Duodenal mucosa (tissue), 2 donors: ENCODE results near the gene CASP14.

Experiments used
- H3K27ac ChIP-seq: one replicate; pipeline ENCODE4 v1.7.0; 2013; ENCODE audit warnings: low read depth, low read length
- H3K27me3 ChIP-seq, 2 donors: one replicate each; pipeline ENCODE4 v1.7.0; 2013; ENCODE audit warnings: low read length in 2 of 2, control low read depth in 1 of 2; ENCODE audit not compliant: insufficient read depth in 2 of 2, control insufficient read depth in 1 of 2
- H3K36me3 ChIP-seq, 2 donors: one replicate each; pipeline ENCODE4 v1.7.0; 2013; ENCODE audit warnings: low read length in 2 of 2, control low read depth in 1 of 2; ENCODE audit not compliant: insufficient read depth in 2 of 2, control insufficient read depth in 1 of 2
- H3K4me1 ChIP-seq, 2 donors: one replicate each; pipeline ENCODE4 v1.7.0; 2013; ENCODE audit warnings: low read length in 2 of 2, control low read depth in 1 of 2; ENCODE audit not compliant: insufficient read depth in 2 of 2, control insufficient read depth in 1 of 2
- H3K4me3 ChIP-seq, 2 donors: one replicate each; pipeline ENCODE4 v1.7.0; 2013; ENCODE audit warnings: low read length in 2 of 2, low read depth in 1 of 2
- H3K9ac ChIP-seq, 2 donors: one replicate each; pipeline ENCODE4 v1.7.0; 2013; ENCODE audit warnings: low read length in 2 of 2, low read depth in 1 of 2
- H3K9me3 ChIP-seq, 2 donors: one replicate each; pipeline ENCODE4 v1.7.0; 2013; ENCODE audit warnings: low read length in 2 of 2, control low read depth in 1 of 2; ENCODE audit not compliant: control insufficient read depth in 1 of 2

CASP14 gene

DNA sequence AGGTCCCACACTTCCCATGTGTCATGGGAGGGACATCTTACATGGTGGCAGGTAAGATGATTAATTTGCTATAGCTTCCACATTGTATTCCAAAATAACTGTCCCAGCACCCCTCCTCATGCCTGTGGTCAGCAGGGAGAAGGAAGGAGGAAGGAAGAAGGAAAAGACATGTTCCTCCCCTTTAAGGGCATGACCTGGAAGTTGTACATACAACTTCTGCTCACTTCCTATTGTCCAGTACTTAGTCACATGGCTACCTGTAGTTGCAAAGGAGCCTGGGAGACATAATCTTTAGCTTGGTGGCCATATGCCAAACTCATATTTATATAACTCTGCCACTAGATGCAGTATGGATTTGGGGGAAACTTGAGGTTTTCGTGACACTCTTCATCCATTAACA is 17.6 kb upstream of the CASP14 start:
- H3K27me3 ChIP-seq: peaks cover 0 to 2% of the 10 kb centered on the region in 2 donors
- H3K36me3 ChIP-seq: no peaks in the 10 kb centered on the region
- no peak overlapping the region for H3K27ac ChIP-seq
- no peak overlapping the region for H3K9ac ChIP-seq
- H3K4me1 ChIP-seq: no peaks in the 10 kb centered on the region
- H3K4me3 ChIP-seq: no peak overlapping the region
- H3K9me3 ChIP-seq: no peaks in the 10 kb centered on the region

DNA sequence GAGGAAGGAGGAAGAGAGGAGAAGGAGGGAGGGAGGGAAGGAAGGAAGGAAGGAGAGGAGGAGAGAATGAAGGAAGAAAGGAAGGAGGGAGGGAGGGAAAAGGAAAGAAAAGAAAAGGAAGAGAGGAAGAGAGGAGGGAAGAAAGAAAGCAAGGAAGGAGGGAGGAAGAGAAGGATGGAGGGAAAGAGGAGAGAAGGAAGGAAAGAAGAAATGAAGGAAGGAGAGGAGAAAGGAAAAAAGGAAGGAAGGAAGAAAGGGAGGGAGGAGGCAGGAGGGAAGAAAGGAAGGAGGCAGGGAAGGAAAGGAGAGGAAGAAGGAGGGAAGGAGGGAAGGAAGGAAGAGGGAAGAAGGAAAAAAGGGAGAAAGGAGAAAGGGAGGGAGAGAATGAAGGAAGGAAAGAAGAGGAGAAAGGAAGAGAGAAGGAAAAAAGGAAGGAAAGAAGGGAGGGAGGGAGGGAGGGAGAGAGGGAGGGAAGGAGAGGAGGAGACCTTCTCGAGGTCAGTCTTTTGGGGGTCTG is 13.4 kb upstream of the CASP14 start:
- Histone ChIP-seq H3K27ac (no peak overlapping the region), H3K4me1 (no peaks in the 10 kb centered on the region), H3K27me3 (peaks cover 2% of the 10 kb centered on the region in 2 donors), H3K9me3 (no peaks in the 10 kb centered on the region), H3K9ac (no peak overlapping the region), H3K36me3 (no peaks in the 10 kb centered on the region), H3K4me3 (no peak overlapping the region)

DNA sequence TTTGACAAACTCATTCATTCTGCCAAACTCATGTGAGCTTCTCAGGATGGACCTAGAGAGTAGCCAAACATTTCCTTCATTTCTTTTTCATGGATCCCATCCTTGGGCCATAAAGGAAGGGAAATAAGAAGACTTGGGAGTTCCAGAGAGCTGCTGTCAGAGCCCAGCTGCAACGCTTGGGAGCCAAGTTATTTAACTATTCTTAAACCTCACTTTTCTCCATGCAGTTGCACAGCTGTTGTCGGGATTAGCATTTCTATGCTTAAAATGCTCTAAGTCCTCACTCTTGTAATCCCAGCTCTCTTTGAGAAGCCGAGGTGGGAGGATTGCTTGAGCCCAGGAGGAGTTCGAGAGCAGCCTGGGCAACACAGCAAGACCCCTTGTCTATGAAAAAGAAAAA is 11.7 kb upstream of the CASP14 start:
- Histone ChIP-seq H3K9ac (no peak overlapping the region), H3K4me1 (no peaks in the 10 kb centered on the region), H3K9me3 (no peaks in the 10 kb centered on the region), H3K27me3 (peaks cover 2 to 6% of the 10 kb centered on the region in 2 donors), H3K36me3 (no peaks in the 10 kb centered on the region), H3K27ac (no peak overlapping the region), H3K4me3 (no peak overlapping the region)

DNA sequence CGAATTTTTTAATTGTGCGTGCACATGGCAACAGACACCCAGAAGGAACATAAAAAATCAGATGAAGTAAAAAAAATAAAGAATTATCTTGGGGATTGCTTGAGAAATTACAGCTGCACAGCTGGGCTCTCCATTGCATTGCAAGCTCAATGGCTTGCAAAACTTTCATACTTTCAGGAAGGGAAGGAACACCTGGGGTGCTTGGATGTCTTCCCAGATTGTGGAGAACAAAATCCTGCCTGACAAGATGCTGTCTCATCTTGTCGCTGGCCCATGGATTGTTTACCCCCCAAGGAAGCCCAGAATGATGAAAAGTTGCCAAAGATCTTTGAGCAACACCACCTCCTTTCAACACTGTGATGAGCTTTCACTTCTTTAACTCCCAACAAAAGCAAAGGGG is 11.0 kb upstream of the CASP14 start:
- H3K27me3 ChIP-seq: peaks cover 2 to 6% of the 10 kb centered on the region in 2 donors
- no peaks in the 10 kb centered on the region for H3K9me3 ChIP-seq
- H3K9ac ChIP-seq: no peak overlapping the region
- H3K4me1 ChIP-seq: no peaks in the 10 kb centered on the region
- H3K36me3 ChIP-seq: no peaks in the 10 kb centered on the region
- H3K4me3 ChIP-seq: no peak overlapping the region
- H3K27ac ChIP-seq: no peak overlapping the region

DNA sequence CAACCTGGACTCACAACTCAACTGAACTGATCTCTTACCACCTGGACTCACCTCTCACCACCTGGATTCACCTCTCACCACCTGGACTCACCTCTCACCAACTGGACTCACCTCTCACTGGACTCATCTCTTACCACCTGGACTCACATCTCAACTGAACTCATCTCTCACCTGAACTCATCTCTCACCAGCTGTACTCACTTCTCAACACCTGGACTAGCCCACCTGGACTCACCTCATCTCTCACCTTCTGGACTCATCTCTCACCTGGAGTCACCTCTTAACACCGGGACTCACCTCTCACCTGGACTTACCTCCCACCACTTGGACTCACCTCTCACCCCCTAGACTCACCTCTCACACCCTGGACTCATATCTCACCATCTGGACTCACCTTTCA is 7.3 kb upstream of the CASP14 start:
- H3K9me3 ChIP-seq: no peaks in the 10 kb centered on the region
- H3K4me1 ChIP-seq: no peaks in the 10 kb centered on the region
- H3K4me3 ChIP-seq: no peak overlapping the region
- no peak overlapping the region for H3K9ac ChIP-seq
- no peaks in the 10 kb centered on the region for H3K36me3 ChIP-seq
- H3K27ac ChIP-seq: no peak overlapping the region
- peaks cover 2 to 4% of the 10 kb centered on the region in 2 donors for H3K27me3 ChIP-seq

DNA sequence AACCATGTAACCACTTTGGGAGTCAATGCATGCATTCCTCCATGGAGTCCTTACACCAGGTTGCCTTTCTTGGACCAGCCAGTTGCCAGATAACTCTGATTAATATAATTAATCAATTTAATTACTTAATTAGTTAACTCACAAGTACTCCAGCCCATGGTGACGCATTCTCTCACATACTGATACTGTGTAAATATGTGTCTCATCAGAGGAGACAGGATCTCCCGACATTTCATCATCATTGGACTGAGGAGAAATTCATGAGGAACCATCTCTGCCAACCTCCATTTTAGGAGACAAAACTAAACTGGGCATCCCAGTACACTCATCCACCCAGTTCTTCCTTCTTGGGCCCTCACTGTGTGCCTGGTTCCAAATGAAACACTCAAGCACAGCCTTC is 6.5 kb upstream of the CASP14 start:
- H3K4me1 ChIP-seq: no peaks in the 10 kb centered on the region
- H3K9me3 ChIP-seq: no peaks in the 10 kb centered on the region
- H3K4me3 ChIP-seq: no peak overlapping the region
- H3K9ac ChIP-seq: no peak overlapping the region
- H3K27me3 ChIP-seq: peaks cover 0 to 4% of the 10 kb centered on the region in 2 donors
- no peaks in the 10 kb centered on the region for H3K36me3 ChIP-seq
- no peak overlapping the region for H3K27ac ChIP-seq

DNA sequence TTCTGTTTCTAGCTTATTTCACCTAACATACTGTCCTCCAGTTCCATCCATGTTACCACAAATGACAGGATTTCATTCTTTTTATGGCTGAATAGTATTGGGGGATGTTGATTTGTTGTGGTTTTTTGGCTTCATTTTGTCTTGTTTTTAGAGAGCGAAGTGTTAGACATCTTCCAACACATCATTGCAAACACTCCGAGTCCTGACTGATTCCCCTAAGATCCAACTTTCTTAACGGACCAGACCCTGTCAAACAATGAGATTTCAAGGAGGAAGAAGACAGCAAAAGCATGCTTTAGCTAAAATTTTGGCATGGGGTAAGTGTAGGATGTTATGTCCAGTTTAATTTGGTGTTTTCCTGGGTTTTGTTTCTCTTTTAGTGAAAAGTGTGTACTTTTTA is 3.8 kb upstream of the CASP14 start:
- no peaks in the 10 kb centered on the region for H3K4me1 ChIP-seq
- H3K9ac ChIP-seq: no peak overlapping the region
- H3K27ac ChIP-seq: no peak overlapping the region
- no peaks in the 10 kb centered on the region for H3K36me3 ChIP-seq
- H3K4me3 ChIP-seq: no peak overlapping the region
- H3K9me3 ChIP-seq: no peaks in the 10 kb centered on the region
- peaks cover 0 to 4% of the 10 kb centered on the region in 2 donors for H3K27me3 ChIP-seq

DNA sequence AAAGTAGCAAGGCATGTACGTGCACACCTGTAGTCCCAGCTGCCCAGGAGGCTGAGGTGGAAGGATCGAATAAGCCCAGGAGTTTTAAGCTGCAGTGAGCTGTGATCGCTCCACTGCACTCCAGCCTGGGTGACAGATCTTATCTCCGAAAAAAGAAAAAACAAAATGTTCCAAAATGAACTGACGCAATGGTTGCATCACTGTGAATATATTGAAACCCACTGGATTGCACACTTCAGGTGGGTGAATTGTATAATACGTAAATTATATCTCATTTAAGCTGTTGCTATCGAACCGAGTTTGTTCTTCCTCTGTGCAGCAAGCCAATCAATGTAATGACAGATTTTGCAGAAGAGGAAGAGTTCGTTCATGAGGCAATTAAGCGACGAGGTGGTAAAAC is 1.6 kb upstream of the CASP14 start:
- Histone ChIP-seq H3K9ac (no peak overlapping the region), H3K4me1 (no peaks in the 10 kb centered on the region), H3K36me3 (no peaks in the 10 kb centered on the region), H3K27ac (no peak overlapping the region), H3K9me3 (no peaks in the 10 kb centered on the region), H3K4me3 (no peak overlapping the region), H3K27me3 (no peaks in the 10 kb centered on the region)

- H3K9ac ChIP-seq: no peak overlapping the region
- H3K4me3 ChIP-seq: no peak overlapping the region
- H3K4me1 ChIP-seq: no peaks in the 10 kb centered on the region
- H3K36me3 ChIP-seq: no peaks in the 10 kb centered on the region
- no peaks in the 10 kb centered on the region for H3K27me3 ChIP-seq
- no peak overlapping the region for H3K27ac ChIP-seq
- no peaks in the 10 kb centered on the region for H3K9me3 ChIP-seq
Observed at GRCh38 chr19:15048128-15048527, 1.2 kb upstream of the CASP14 start.

- Histone ChIP-seq H3K9me3 (no peaks in the 10 kb centered on the region), H3K27ac (no peak overlapping the region), H3K36me3 (no peaks in the 10 kb centered on the region), H3K4me3 (no peak overlapping the region), H3K27me3 (no peaks in the 10 kb centered on the region), H3K4me1 (no peaks in the 10 kb centered on the region), H3K9ac (no peak overlapping the region)
Observed at GRCh38 chr19:15050639-15051038, 1.4 kb downstream of the CASP14 start.

- Histone ChIP-seq H3K27ac (no peak overlapping the region), H3K4me3 (no peak overlapping the region), H3K27me3 (peaks cover 0 to 4% of the 10 kb centered on the region in 2 donors), H3K36me3 (no peaks in the 10 kb centered on the region), H3K9me3 (no peaks in the 10 kb centered on the region), H3K9ac (no peak overlapping the region), H3K4me1 (no peaks in the 10 kb centered on the region)
Observed at GRCh38 chr19:15062036-15062435, 12.8 kb downstream of the CASP14 start.
